ENCODE data around the gene PRC1.
"Not testable (repeated sequence)": the region's sequence is repeated elsewhere in the genome, so short reads cannot be mapped to it uniquely, and the experiment has no call there.

PRC1 gene, protein sequence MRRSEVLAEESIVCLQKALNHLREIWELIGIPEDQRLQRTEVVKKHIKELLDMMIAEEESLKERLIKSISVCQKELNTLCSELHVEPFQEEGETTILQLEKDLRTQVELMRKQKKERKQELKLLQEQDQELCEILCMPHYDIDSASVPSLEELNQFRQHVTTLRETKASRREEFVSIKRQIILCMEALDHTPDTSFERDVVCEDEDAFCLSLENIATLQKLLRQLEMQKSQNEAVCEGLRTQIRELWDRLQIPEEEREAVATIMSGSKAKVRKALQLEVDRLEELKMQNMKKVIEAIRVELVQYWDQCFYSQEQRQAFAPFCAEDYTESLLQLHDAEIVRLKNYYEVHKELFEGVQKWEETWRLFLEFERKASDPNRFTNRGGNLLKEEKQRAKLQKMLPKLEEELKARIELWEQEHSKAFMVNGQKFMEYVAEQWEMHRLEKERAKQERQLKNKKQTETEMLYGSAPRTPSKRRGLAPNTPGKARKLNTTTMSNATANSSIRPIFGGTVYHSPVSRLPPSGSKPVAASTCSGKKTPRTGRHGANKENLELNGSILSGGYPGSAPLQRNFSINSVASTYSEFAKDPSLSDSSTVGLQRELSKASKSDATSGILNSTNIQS

GRCh38 chr15:90994417-90995311, at the start of gene PRC1:
Gene PRC1 (minus strand): TSS chr15:90994535. CDS start chr15:90994417, 118 bp downstream.
- peak; percentile 97 to 98 for DNase-seq

GRCh38 chr15:91043202-91043874, 49.0 kb upstream of the PRC1 start:
- no peak for DNase-seq

- DNase-seq = no peak
These were observed 46.5 kb upstream of the PRC1 start for GRCh38 chr15:91040856-91041255.

DNA sequence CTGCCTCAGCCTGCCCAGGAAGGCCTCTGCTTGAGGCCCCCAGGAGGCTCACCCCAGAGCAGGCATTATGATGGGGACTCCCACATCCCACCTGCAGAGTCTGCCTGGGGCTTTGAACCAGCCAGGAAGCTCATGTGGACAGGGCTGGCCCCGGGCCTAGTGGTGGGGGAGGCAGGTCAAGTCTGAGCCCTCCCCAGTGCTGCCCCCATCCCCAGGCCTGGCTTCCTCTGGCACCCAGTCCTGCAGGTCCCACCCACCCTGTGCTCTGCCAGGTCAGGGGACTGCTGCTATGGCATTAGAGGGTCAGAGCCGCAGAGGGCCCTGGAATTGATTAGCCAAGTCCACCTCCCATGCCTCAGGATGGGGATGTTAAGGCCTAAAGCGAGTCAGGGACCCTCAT, 45.7 kb upstream of the PRC1 start:
- DNase-seq = no peak

DNA sequence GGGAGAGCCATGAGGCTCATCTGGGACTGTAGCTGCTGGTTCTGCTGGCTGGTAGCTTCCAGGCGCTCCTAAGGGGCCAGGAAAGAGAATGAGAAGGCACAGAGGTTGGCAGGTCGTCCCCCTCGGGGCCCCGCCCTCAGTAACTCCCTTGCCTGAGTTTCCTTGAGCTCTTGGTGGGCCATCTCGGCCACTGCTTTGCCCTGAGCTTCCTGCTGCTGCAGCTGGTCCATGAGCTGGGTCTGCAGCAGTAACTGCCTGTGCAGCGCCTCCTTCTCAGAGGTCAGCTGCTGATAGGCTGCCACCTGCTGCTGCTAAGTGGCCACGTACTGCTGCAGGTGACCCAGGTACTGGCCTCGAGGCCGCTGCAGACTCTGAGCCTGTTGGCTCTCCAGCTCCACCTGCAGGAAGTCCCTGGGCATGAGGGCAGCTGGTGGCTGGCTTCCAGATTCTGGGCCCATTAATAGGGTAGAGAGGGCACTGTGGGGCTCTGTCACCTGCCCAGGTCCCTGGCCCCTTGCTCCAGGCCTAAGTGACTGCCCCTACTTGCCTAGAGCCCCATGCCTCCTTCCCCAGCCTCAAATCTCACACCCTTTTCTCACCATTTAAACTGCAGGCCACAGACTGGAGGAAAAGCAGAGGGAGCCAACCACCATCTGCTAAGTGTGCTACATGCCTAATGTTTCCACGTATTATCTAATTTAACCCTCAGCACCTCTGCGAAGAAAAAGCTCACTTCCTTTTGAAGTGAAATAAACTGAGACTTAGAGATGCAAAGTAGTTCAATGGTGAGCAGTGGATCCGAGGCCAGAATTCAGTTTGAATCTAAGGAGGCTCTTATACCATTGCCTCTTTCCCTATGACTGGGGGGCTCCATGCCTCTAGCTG, 38.8 kb upstream of the PRC1 start:
- DNase-seq = no peak

- DNase-seq = no peak
These were observed 37.5 kb upstream of the PRC1 start for GRCh38 chr15:91031796-91032195.

- DNase-seq = no peak
These were observed 33.3 kb upstream of the PRC1 start for GRCh38 chr15:91027677-91028076.

DNA sequence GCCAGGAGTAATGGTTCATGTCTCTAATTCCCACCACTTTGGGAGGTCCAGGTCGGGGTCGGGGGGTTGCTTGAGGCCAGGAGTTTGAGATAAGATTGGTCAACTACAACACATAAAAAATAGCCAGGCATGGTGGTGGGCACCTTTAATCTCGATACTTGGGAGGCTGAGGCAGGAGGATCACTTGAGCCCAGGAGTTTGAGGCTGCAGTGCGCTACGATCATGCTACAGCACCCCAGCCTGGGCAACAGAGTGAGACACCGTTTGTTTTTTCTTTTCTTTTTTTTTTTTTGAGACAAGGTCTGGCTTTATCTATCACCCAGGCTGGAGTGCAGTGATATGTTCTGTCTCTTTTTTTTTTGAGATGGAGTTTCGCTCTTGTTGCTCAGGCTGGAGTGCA, 29.4 kb upstream of the PRC1 start:
- DNase-seq = no peak

GRCh38 chr15:91022832-91023129, 28.4 kb upstream of the PRC1 start:
- DNase-seq = no peak

- peak; percentile 81 to 90 for DNase-seq
These were observed 27.9 kb upstream of the PRC1 start, which contains the start of gene VPS33B for GRCh38 chr15:91022075-91022831. Gene VPS33B (minus strand): TSS chr15:91022594. CDS start chr15:91022249, 345 bp downstream.

DNA sequence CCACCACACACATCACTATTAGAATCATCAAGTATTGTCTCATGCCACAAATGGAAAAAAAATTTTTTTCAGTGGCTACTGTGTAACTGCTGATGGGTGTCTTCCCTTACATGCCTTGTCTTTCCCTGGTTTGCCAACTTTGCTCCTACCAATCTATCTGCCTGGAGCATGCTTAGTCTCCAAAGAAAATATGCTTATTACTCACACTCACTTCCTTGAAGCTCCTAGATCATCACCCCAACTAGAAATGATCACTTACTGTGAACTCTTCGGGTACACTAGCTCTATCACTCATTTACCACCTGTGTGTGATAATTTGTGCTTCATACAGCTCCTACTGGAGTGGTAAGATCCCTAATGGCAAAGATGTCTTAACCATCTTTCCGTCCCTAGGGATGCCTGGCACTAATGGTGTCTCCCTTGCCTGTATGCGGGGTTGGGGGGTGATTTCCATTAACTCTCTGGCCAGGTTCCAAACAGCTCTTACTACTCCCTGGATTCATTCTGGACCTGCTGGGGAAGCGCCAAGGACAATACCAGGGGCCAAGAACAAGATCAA, 27.3 kb upstream of the PRC1 start:
- DNase-seq = no peak

- DNase-seq = no peak
These were observed 23.8 kb upstream of the PRC1 start for GRCh38 chr15:91018158-91018557.

DNA sequence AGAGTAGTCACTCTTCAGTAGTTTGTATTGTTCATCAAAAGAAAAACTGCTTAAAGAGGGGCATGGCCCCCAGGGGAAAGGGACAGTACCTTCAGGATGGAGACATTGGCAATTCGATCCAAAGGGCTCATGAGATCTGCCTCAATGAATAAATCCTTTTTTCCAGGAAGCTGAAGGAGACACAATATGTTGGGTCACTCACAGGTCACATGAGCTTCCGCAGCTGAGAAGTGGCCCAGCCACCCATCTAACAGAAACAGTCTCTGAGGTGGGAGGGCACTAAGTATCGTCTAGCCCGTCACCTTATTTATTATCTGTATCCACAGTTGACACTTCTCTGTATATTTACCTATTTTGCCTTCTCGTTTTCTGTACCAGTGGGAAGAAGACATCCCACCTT, 23.4 kb upstream of the PRC1 start:
- DNase-seq = no peak

DNA sequence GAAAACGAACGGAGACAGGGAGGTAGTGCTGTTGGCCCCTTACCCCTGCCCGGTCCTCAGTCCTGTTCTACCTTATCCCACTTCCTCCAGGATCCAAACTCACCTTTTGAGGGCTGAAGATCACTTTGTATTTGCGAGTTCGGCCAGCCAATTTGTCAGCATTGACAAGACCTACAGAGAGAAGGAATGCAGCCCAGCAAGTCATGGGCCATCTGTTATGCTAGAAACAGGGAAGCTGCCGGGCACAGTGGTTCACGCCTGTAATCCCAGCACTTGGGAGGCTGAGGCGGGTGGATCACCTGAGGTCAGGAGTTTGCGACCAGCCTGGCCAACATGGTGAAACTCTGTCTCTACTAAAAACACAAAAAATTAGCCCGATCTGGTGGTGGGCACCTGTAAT, 19.4 kb upstream of the PRC1 start:
- not testable (repeated sequence) for DNase-seq

- DNase-seq = no peak
These were observed 12.9 kb upstream of the PRC1 start for GRCh38 chr15:91007266-91007665.

GRCh38 chr15:91001209-91001608, 6.9 kb upstream of the PRC1 start:
- DNase-seq = no peak

- no peak for DNase-seq
These were observed 4.4 kb upstream of the PRC1 start for GRCh38 chr15:90998737-90999136.

DNA sequence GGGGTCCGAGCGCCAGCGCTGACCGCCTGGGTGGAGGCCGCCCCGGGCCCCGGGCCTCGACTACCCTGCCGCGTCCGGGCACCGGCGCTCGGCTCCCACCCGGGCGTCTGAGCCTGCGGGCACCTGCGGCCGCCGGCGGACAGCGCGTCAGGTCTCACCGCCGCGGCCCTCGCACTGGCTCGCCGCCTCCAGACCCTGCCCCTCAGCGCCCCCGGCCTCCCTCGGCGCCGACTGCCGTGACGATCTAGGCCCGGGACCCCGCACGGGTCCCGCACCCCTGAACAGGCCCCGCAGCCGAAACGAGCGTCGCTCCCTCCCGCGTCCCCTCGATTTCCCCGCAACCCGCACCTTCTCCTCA, 297 bp downstream of the PRC1 start:
- DNase-seq = no peak

DNA sequence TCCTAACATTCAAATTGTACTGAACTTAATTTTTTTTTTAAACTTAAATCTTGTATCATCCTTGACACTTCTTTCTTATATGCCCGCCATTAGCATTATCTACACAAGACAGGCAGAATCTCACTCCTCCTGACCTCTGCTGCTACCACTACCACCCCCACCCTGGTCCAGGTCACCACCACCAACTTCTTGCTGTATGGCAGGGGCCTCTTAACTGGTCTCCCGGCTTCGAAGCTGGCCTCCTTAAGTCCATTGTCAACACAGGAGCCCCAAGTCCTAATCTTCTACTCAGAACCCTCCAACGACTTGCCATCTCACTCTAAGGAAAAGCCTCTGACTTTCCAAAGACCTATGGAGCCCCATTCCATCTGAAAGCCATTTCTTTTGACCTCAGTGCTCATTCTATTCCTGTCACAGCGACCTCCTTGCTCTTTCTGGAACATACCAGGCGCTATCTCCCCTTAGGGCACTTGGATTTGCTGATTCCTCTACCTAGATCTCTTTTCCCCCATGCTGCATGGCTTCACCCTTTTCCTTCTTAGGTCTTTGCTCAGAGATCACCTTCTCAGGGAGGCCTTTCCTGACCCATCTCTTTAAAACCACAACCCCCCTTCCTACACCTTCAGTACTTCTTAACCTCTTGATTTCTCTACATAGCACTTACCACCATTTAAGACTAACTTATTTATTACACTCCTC, 2.6 kb downstream of the PRC1 start:
- no peak for DNase-seq

DNA sequence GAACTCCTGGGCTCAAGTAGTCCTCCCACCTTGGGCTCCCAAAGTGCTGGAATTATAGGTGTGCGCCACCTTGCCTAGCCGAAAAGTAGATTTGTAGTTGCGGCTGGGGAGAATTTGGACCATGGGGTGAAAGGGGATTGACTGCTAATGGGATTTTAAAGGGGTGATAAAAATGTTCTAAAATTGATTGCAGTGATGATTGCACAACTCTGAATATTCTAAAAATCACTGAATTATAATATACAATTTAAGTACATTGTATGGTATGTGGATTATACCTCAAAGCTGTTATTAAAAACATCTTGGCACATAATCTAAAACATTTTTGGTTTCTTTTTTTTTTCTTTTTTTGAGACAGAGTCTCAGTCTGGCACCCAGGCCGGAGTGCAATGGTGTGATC, 3.9 kb downstream of the PRC1 start:
- no peak for DNase-seq

All from SW 1271 (cell line).